ENCODE results near the gene HBEGF. TPM values are rescaled to one million over a fixed set of nuclear protein-coding genes. Genes with fewer than 3 reads are reported as not detected.

Gene HBEGF
- polyA plus RNA-seq, 1 donor (not counting 4 experiments of a cell fraction or from before 2014, with no cell fraction given): 53.1 TPM

- Histone ChIP-seq H3K4me1 (ENCODE audit: control insufficient read depth, extremely low read depth, insufficient read depth, low read length) (peaks cover 25% of the 10 kb centered on the region), H3K36me3 (ENCODE audit: control insufficient read depth in 2 of 2, extremely low read depth in 1 of 2, insufficient read depth in 2 of 2, low read length in 2 of 2) (no peaks in the 10 kb centered on the region), H3K9me1 (ENCODE audit: control insufficient read depth, extremely low read depth, insufficient read depth, low read length) (peaks cover 4% of the 10 kb centered on the region), H3K27ac (ENCODE audit: control insufficient read depth, insufficient read depth, low read length) (peak overlapping the region; percentile 47), H2AFZ (ENCODE audit: control insufficient read depth, low read length) (peak overlapping the region; percentile 46), H3K9ac (ENCODE audit: control insufficient read depth, extremely low read depth, insufficient read depth, low read length) (no peak overlapping the region), H3K27me3 (ENCODE audit: control insufficient read depth, extremely low read depth, insufficient read depth, low read length) (no peaks in the 10 kb centered on the region), H3K4me3 (ENCODE audit: control insufficient read depth in 2 of 3, extremely low read depth in 1 of 3, insufficient read depth in 2 of 3, low read depth in 1 of 3, low read length in 3 of 3) (no peak overlapping the region), H3K79me2 (ENCODE audit: control insufficient read depth, insufficient read depth, low read length) (no peaks in the 10 kb centered on the region), H3K4me2 (ENCODE audit: control insufficient read depth, extremely low read depth, insufficient read depth, low read depth, low read length) (no peak overlapping the region), H3K9me3 (ENCODE audit: control insufficient read depth, low read depth, low read length) (no peaks in the 10 kb centered on the region), H4K20me1 (ENCODE audit: control insufficient read depth, extremely low read depth, insufficient read depth, low read length) (no peaks in the 10 kb centered on the region)
- FAIRE-seq (no peak), DNase-seq (ENCODE audit: low read depth, low spot score) (no peak)
- no peak for TF ChIP-seq EZH2 (IDR thresholded peaks at IDR 0.05; ENCODE audit: low read length)
- no peak for TF ChIP-seq CTCF (optimal IDR thresholded peaks at IDR 0.05 in 1 of 3, IDR thresholded peaks at IDR 0.05 in 1 of 3, conservative IDR thresholded peaks at IDR 0.05 in 1 of 3; ENCODE audit: extremely low read depth in 1 of 3, insufficient read depth in 2 of 3, low read length in 3 of 3)
- dilution Hi-C loops (cut with MboI; ENCODE audit: extremely low pct_ligation_motif_present, low sequenced_read_pairs): no loop called here
Measured at GRCh38 chr5:140365941-140366340, 19.5 kb upstream of the HBEGF start.

- TF ChIP-seq EZH2 (IDR thresholded peaks at IDR 0.05; ENCODE audit: low read length): no peak
- TF ChIP-seq CTCF (optimal IDR thresholded peaks at IDR 0.05 in 1 of 3, IDR thresholded peaks at IDR 0.05 in 1 of 3, conservative IDR thresholded peaks at IDR 0.05 in 1 of 3; ENCODE audit: extremely low read depth in 1 of 3, insufficient read depth in 2 of 3, low read length in 3 of 3): no peak
- Histone ChIP-seq H3K9me1 (ENCODE audit: control insufficient read depth, extremely low read depth, insufficient read depth, low read length) (peaks cover 4% of the 10 kb centered on the region), H3K4me2 (ENCODE audit: control insufficient read depth, extremely low read depth, insufficient read depth, low read depth, low read length) (peak overlapping the region; percentile 9), H3K9me3 (ENCODE audit: control insufficient read depth, low read depth, low read length) (no peaks in the 10 kb centered on the region), H3K36me3 (ENCODE audit: control insufficient read depth in 2 of 2, extremely low read depth in 1 of 2, insufficient read depth in 2 of 2, low read length in 2 of 2) (no peaks in the 10 kb centered on the region), H3K27ac (ENCODE audit: control insufficient read depth, insufficient read depth, low read length) (no peak overlapping the region), H3K27me3 (ENCODE audit: control insufficient read depth, extremely low read depth, insufficient read depth, low read length) (no peaks in the 10 kb centered on the region), H2AFZ (ENCODE audit: control insufficient read depth, low read length) (peak overlapping the region; percentile 46), H3K79me2 (ENCODE audit: control insufficient read depth, insufficient read depth, low read length) (no peaks in the 10 kb centered on the region), H3K4me3 (ENCODE audit: control insufficient read depth in 2 of 3, extremely low read depth in 1 of 3, insufficient read depth in 2 of 3, low read depth in 1 of 3, low read length in 3 of 3) (no peak overlapping the region), H3K9ac (ENCODE audit: control insufficient read depth, extremely low read depth, insufficient read depth, low read length) (no peak overlapping the region), H4K20me1 (ENCODE audit: control insufficient read depth, extremely low read depth, insufficient read depth, low read length) (no peaks in the 10 kb centered on the region), H3K4me1 (ENCODE audit: control insufficient read depth, extremely low read depth, insufficient read depth, low read length) (peaks cover 25% of the 10 kb centered on the region)
- DNase-seq (ENCODE audit: low read depth, low spot score) (no peak), FAIRE-seq (peak; percentile 90)
- dilution Hi-C loops (cut with MboI; ENCODE audit: extremely low pct_ligation_motif_present, low sequenced_read_pairs): no loop called here
Measured at GRCh38 chr5:140365282-140365681, 18.9 kb upstream of the HBEGF start.

All from keratinocyte (primary cell).